ENCODE results near the gene MLLT6. TPM values are rescaled to one million over a fixed set of nuclear protein-coding genes. Genes with fewer than 3 reads are reported as not detected.

MLLT6 gene
- total and polyA plus RNA-seq, 2 of the 13 experiments (the other 11 are each of a cell fraction or from before 2014, with no cell fraction given): 50.7 to 69.5 TPM

DNA sequence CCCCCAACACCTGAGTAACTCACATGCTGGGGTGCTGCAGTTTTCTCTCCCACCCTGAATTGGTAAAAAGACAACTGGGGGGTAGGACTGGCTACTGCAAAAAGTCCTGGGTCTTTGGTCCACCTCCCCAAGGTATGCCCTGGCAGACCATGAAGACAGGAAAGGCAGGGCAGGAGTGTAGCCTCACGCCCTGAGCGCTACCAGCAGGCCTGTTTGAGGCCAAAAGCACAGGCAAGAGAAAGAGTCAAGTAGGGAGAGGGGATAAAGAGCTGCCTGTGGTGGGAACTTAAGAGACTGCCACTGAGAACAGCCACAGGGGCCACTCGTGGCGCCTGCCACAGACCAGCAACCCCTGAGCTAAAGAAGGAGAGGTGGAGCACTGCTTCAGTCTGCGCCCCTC is 61.3 kb downstream of the MLLT6 start:
- POLR2A ChIA-PET: no interaction called here
- no peak for ATAC-seq
- in situ Hi-C loops (cut with HindIII; ENCODE audit: extremely low pct_ligation_motif_present, low pct_unique_long_range_greater_than_20kb): loop anchor here (25.0 kb wide), 1 partner anchor 396 kb away; the partner anchor contains the start of genes ARL5C and PLXDC1
- H4K20me1 ChIP-seq (ENCODE audit: insufficient read depth, low read length): no peaks in the 10 kb centered on the region
- H3K27me3 ChIP-seq (ENCODE audit: control insufficient read depth in 1 of 2, insufficient read depth in 2 of 2, low read length in 2 of 2): no peaks in the 10 kb centered on the region
- WGBS (ENCODE audit: low lambda C conversion rate): 95% methylated on average over 4 of the region's 5 CpGs
- H3K9me3 ChIP-seq (ENCODE audit: low read length): no peaks in the 10 kb centered on the region
- peaks cover 61 to 92% of the 10 kb centered on the region in 2 experiments for H3K36me3 ChIP-seq (replicated peaks in 1 of 2; ENCODE audit: control insufficient read depth in 1 of 2, insufficient read depth in 2 of 2, low read length in 2 of 2)
- no peaks in the 10 kb centered on the region for H3K4me1 ChIP-seq (ENCODE audit: insufficient read depth, low read length)
- no peak overlapping the region for H3K9ac ChIP-seq (ENCODE audit: insufficient read depth, low read depth, low read length)
- BruUV-seq (replicated peaks): no TSS peak
- CTCF ChIA-PET (ENCODE audit: low intra/inter-chr PET ratio, low total read pairs): no interaction called here
- no peak overlapping the region for H2AFZ ChIP-seq (ENCODE audit: low read length)
- FAIRE-seq: no peak
- H3K79me2 ChIP-seq (ENCODE audit: insufficient read depth, low read length): no peaks in the 10 kb centered on the region
- H3K4me2 ChIP-seq (ENCODE audit: low read depth, low read length): no peak overlapping the region
- H3K27ac ChIP-seq (ENCODE audit: extremely low read length, insufficient read depth, low read length): no peak overlapping the region
- no peak overlapping the region for H3K4me3 ChIP-seq (replicated peaks in 1 of 3; ENCODE audit: insufficient read depth in 1 of 3, low read depth in 2 of 3, low read length in 3 of 3)
- intact Hi-C loops (cut with micrococcal nuclease; ENCODE audit: unreplicated experiment): no loop called here
- DNase-seq (ENCODE audit: low spot score): no peak
- TF ChIP-seq ZMAT3 (CRISPR knock-in tag; conservative IDR thresholded peaks at IDR 0.05) (no peak), ZNF468 (CRISPR knock-in tag; IDR thresholded peaks at IDR 0.05) (no peak), ZNF350 (CRISPR knock-in tag; IDR thresholded peaks at IDR 0.05; ENCODE audit: borderline replicate concordance, low read depth) (no peak), ZNF101 (CRISPR knock-in tag; IDR thresholded peaks at IDR 0.05; ENCODE audit: borderline replicate concordance, low read depth) (no peak), ZNF501 (CRISPR knock-in tag; IDR thresholded peaks at IDR 0.05) (no peak), ZNF207 (IDR thresholded peaks at IDR 0.05; ENCODE audit: borderline replicate concordance) (no peak), ZNF552 (CRISPR knock-in tag; IDR thresholded peaks at IDR 0.05; ENCODE audit: borderline replicate concordance) (no peak), ZFP90 (CRISPR knock-in tag; IDR thresholded peaks at IDR 0.05; ENCODE audit: borderline replicate concordance) (no peak), RBM22 (optimal IDR thresholded peaks at IDR 0.05; ENCODE audit: low read length) (no peak)
- TF ChIP-seq, protein P1, sequence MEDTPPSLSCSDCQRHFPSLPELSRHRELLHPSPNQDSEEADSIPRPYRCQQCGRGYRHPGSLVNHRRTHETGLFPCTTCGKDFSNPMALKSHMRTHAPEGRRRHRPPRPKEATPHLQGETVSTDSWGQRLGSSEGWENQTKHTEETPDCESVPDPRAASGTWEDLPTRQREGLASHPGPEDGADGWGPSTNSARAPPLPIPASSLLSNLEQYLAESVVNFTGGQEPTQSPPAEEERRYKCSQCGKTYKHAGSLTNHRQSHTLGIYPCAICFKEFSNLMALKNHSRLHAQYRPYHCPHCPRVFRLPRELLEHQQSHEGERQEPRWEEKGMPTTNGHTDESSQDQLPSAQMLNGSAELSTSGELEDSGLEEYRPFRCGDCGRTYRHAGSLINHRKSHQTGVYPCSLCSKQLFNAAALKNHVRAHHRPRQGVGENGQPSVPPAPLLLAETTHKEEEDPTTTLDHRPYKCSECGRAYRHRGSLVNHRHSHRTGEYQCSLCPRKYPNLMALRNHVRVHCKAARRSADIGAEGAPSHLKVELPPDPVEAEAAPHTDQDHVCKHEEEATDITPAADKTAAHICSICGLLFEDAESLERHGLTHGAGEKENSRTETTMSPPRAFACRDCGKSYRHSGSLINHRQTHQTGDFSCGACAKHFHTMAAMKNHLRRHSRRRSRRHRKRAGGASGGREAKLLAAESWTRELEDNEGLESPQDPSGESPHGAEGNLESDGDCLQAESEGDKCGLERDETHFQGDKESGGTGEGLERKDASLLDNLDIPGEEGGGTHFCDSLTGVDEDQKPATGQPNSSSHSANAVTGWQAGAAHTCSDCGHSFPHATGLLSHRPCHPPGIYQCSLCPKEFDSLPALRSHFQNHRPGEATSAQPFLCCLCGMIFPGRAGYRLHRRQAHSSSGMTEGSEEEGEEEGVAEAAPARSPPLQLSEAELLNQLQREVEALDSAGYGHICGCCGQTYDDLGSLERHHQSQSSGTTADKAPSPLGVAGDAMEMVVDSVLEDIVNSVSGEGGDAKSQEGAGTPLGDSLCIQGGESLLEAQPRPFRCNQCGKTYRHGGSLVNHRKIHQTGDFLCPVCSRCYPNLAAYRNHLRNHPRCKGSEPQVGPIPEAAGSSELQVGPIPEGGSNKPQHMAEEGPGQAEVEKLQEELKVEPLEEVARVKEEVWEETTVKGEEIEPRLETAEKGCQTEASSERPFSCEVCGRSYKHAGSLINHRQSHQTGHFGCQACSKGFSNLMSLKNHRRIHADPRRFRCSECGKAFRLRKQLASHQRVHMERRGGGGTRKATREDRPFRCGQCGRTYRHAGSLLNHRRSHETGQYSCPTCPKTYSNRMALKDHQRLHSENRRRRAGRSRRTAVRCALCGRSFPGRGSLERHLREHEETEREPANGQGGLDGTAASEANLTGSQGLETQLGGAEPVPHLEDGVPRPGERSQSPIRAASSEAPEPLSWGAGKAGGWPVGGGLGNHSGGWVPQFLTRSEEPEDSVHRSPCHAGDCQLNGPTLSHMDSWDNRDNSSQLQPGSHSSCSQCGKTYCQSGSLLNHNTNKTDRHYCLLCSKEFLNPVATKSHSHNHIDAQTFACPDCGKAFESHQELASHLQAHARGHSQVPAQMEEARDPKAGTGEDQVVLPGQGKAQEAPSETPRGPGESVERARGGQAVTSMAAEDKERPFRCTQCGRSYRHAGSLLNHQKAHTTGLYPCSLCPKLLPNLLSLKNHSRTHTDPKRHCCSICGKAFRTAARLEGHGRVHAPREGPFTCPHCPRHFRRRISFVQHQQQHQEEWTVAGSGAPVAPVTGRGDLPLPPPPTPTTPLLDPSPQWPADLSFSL (CRISPR knock-in tag; IDR thresholded peaks at IDR 0.05): no peak
- TF ChIP-seq, protein P2, sequence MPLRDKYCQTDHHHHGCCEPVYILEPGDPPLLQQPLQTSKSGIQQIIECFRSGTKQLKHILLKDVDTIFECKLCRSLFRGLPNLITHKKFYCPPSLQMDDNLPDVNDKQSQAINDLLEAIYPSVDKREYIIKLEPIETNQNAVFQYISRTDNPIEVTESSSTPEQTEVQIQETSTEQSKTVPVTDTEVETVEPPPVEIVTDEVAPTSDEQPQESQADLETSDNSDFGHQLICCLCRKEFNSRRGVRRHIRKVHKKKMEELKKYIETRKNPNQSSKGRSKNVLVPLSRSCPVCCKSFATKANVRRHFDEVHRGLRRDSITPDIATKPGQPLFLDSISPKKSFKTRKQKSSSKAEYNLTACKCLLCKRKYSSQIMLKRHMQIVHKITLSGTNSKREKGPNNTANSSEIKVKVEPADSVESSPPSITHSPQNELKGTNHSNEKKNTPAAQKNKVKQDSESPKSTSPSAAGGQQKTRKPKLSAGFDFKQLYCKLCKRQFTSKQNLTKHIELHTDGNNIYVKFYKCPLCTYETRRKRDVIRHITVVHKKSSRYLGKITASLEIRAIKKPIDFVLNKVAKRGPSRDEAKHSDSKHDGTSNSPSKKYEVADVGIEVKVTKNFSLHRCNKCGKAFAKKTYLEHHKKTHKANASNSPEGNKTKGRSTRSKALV (CRISPR knock-in tag; IDR thresholded peaks at IDR 0.05): no peak
- TF ChIP-seq, protein P3, sequence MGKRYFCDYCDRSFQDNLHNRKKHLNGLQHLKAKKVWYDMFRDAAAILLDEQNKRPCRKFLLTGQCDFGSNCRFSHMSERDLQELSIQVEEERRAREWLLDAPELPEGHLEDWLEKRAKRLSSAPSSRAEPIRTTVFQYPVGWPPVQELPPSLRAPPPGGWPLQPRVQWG (CRISPR knock-in tag; IDR thresholded peaks at IDR 0.05; ENCODE audit: borderline replicate concordance, low read depth): no peak
- TF ChIP-seq, protein P4, sequence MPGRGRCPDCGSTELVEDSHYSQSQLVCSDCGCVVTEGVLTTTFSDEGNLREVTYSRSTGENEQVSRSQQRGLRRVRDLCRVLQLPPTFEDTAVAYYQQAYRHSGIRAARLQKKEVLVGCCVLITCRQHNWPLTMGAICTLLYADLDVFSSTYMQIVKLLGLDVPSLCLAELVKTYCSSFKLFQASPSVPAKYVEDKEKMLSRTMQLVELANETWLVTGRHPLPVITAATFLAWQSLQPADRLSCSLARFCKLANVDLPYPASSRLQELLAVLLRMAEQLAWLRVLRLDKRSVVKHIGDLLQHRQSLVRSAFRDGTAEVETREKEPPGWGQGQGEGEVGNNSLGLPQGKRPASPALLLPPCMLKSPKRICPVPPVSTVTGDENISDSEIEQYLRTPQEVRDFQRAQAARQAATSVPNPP (CRISPR knock-in tag; IDR thresholded peaks at IDR 0.05): 0 out of 2 replicates have a peak, but pooled peaks have one; percentile 4

All from HepG2 (cell line).